T-helper 1 cell treated with Interleukin-12 subunit alpha and Interleukin-12 subunit beta and Interleukin-4 antibody, amounts not matched to agents 30 ng/mL and 1 ng/mL, for 36 hours (primary cell): ENCODE results near the gene SRSF1. TPM values are rescaled to one million over a fixed set of nuclear protein-coding genes. Genes with fewer than 3 reads are reported as not detected.

Source experiments
- total RNA-seq: library from RNA; stranded (reverse); gene quantifications from 2 replicates; pipeline ENCODE4 v1.2.3, GENCODE V29; 2022

SRSF1 gene
- total RNA-seq, 1 donor from 2014 or later = 357 TPM

Other genes with a start within 250 kb of the SRSF1 start
- gene MRPS23, start 157.2 kb downstream of the SRSF1 start, total RNA-seq = 40.5 and 42.3 TPM in 2 replicates
- gene CUEDC1, start 51.8 kb downstream of the SRSF1 start, total RNA-seq = 0.29 and 0.41 TPM in 2 replicates
- 42.4 and 43.9 TPM in 2 replicates for gene VEZF1, start 19.0 kb downstream of the SRSF1 start, total RNA-seq
- 31.0 and 31.9 TPM in 2 replicates for gene DYNLL2, start 76.2 kb upstream of the SRSF1 start, total RNA-seq
- 0.47 and 0.66 TPM in 2 replicates for gene OR4D1, start 141.1 kb upstream of the SRSF1 start, total RNA-seq
- gene OR4D2, start 159.7 kb upstream of the SRSF1 start, total RNA-seq = not detected in 2 replicates
- not detected in 2 replicates for gene EPX, start 185.5 kb upstream of the SRSF1 start, total RNA-seq
- 15.6 and 17.4 TPM in 2 replicates for gene MKS1, start 212.0 kb upstream of the SRSF1 start, total RNA-seq
- not detected in 2 replicates for gene LPO, start 231.3 kb upstream of the SRSF1 start, total RNA-seq